Left kidney (tissue), 2 donors: ENCODE results near the gene GRM6. TPM values are rescaled to one million over a fixed set of nuclear protein-coding genes. Genes with fewer than 3 reads are reported as not detected.
A peak's percentile ranks its signal among the peaks of the same experiment; 100 is the strongest.

Source experiments
- DNase-seq: peaks from one replicate; pipeline ENCODE4 v3.0.0-alpha.2; 2013
- polyA plus RNA-seq: library from polyadenylated mRNA; unstranded; fragments of 120-200 nt; gene quantifications from one replicate; pipeline ENCODE4 v1.2.1, GENCODE V29; 2013; ENCODE audit not compliant: insufficient read length

Gene GRM6
- polyA plus RNA-seq, 1 donor = 1.9 TPM

- no peak for DNase-seq
Measured at GRCh38 chr5:178984145-178985072, 10.7 kb downstream of the GRM6 start.

- DNase-seq = no peak
Measured at GRCh38 chr5:178983728-178984127, 11.4 kb downstream of the GRM6 start.

GRCh38 chr5:178982941-178983340, 12.2 kb downstream of the GRM6 start:
- DNase-seq = no peak

- DNase-seq = no peak
Measured at GRCh38 chr5:178981381-178981780, 13.7 kb downstream of the GRM6 start.

GRCh38 chr5:178965465-178966055, 29.6 kb downstream of the GRM6 start:
- DNase-seq = no peak

- DNase-seq = no peak
Measured at GRCh38 chr5:178941361-178941760, 53.8 kb downstream of the GRM6 start.

- DNase-seq = peak; percentile 96
Measured at GRCh38 chr5:178940569-178941360, 54.4 kb downstream of the GRM6 start, which contains the start of gene ZNF454. ZNF454 (plus strand) TSS chr5:178941198; CDS start chr5:178942792, 1,594 bp downstream.

GRCh38 chr5:178931846-178932760, 63.0 kb downstream of the GRM6 start:
- no peak for DNase-seq

Other genes with a start within 250 kb of the GRM6 start
- 34.4 TPM for gene ZNF354B, start 135.4 kb downstream of the GRM6 start, polyA plus RNA-seq
- 9.9 TPM for gene ZFP2, start 99.4 kb downstream of the GRM6 start, polyA plus RNA-seq
- 9.9 TPM for gene ZNF454, start 54.1 kb downstream of the GRM6 start, polyA plus RNA-seq
- 7.7 TPM for gene ZNF879, start 28.5 kb upstream of the GRM6 start, polyA plus RNA-seq
- 18.4 TPM for gene ZNF354C, start 65.1 kb upstream of the GRM6 start, polyA plus RNA-seq